Ovary (tissue), 9 donors: Measurements from ENCODE around the gene OTOP3. TPM values are rescaled to one million over a fixed set of nuclear protein-coding genes. Genes with fewer than 3 reads are reported as not detected.

Source experiments
- DNase-seq, 5 donors: peaks; one replicate each; pipeline ENCODE4 v3.0.0-alpha.2; 2019 to 2020
- H3K27ac ChIP-seq, 2 donors: fragments of 200-600 bp; one replicate each; pipeline versions ENCODE4 v1.5.1 to v1.8.0; 2019 to 2022
- H3K27me3 ChIP-seq: fragments of 200-600 bp; one replicate; pipeline ENCODE4 v1.8.0; 2022
- H3K36me3 ChIP-seq: fragments of 200-600 bp; sonication (generic); one replicate; pipeline ENCODE4 v1.5.1; 2019
- H3K4me1 ChIP-seq: one replicate; pipeline ENCODE4 v1.8.1; 2013; ENCODE audit warnings: mild to moderate bottlenecking, moderate library complexity; ENCODE audit not compliant: insufficient read depth
- H3K4me3 ChIP-seq: fragments of 200-600 bp; sonication (generic); one replicate; pipeline ENCODE4 v1.5.1; 2017
- H3K9me3 ChIP-seq, 2 donors: fragments of 200-600 bp in 1 of 2; sonication (generic) in 1 of 2; one replicate each; pipeline versions ENCODE4 v1.5.1 to v1.8.1; 2013 to 2019; ENCODE audit warnings: mild to moderate bottlenecking in 1 of 2, moderate library complexity in 1 of 2
- CTCF ChIP-seq, 3 donors: fragments of 450-650 bp in 2 of 3; fragments of 200-600 bp in 1 of 3; IDR thresholded peaks; one replicate each; pipeline versions ENCODE4 v1.5.1 to v1.8.0; 2016 to 2022; ENCODE audit warnings: antibody characterized with exemption in 3 of 3, mild to moderate bottlenecking in 1 of 3
- EP300 ChIP-seq: sonication (generic); formaldehyde crosslinking; IDR thresholded peaks from one replicate; pipeline ENCODE4 v1.6.1; 2017; ENCODE audit warnings: antibody characterized with exemption
- POLR2A ChIP-seq: fragments of 450-650 bp; IDR thresholded peaks from one replicate; pipeline ENCODE4 v1.6.1; 2017; ENCODE audit warnings: antibody characterized with exemption, mild to moderate bottlenecking, moderate library complexity
- WGBS, 3 donors: extraction: QIAGEN DNeasy Blood & Tissue Kit in 1 of 3; methylation state at CpG; one replicate each; pipeline versions ENCODE4 v1.1.5 to v1.1.7; 2013 to 2017; 5-methylcytosine and 5-hydroxymethylcytosine counted together
- intact Hi-C, 4 donors: fragments of 100-400 bp; cut with DNase I; formaldehyde crosslinking; loops; one replicate each; pipeline versions ENCODE4 v1.11.0 to v1.15.1; 2022 to 2023
- polyA plus RNA-seq, 2 donors: library from polyadenylated mRNA; stranded (reverse); fragments of 200-250 nt in 1 of 2; fragments of 350-450 nt in 1 of 2; fragmentation: Illumina TruSeq in 1 of 2; extraction: RNeasy Lipid Tissue Mini Kit (QIAGEN cat#74804) in 1 of 2; gene quantifications; one replicate each; pipeline ENCODE4 v1.2.3, GENCODE V29; 2013 to 2014
- total RNA-seq, 7 donors: library from RNA; depleted of rRNA in 2 of 7; stranded (reverse); fragments of >200 nt in 2 of 7; fragmentation: NEBNext Ultra II Directional in 3 of 7; extraction: Animal tissue kit (Norgen Biotek cat#: 25700) in 3 of 7; gene quantifications; one replicate each; pipeline versions ENCODE4 v1.1.0 to v1.2.4, GENCODE V29; 2016 to 2023
- donor health status: DM: no; HTN: no; CAD: no; lungs with moderate emphysema.
- donor health status: DM: no; HTN: no; CAD: no.
- donor health status: Bipolar disorder and iron deficiency.
- donor health status: DM: yes; HTN: yes; CAD: no.
- donor health status: DM: no; HTN: no; CAD: no.
- donor health status: DM: yes; HTN: yes; CAD: no.

OTOP3 gene
- total and polyA plus RNA-seq, 9 donors: not detected

- intact Hi-C loops: no loop called here
- no peak overlapping the region for H3K27ac ChIP-seq
- H3K4me1 ChIP-seq: peaks cover 6% of the 10 kb centered on the region
- DNase-seq: peak; percentile 56 to 78 (median 63)
- WGBS, 3 donors: 1 to 2% (median 1%) methylated on average over 41 to 59 of the region's 59 CpGs
- no peak for TF ChIP-seq CTCF (IDR thresholded peaks at IDR 0.05)
- no peak for TF ChIP-seq POLR2A
- TF ChIP-seq EP300: no peak
- peak overlapping the region; percentile 31 for H3K4me3 ChIP-seq
- no peaks in the 10 kb centered on the region for H3K9me3 ChIP-seq
- peaks cover 4% of the 10 kb centered on the region for H3K27me3 ChIP-seq
- H3K36me3 ChIP-seq: no peaks in the 10 kb centered on the region
Measured at GRCh38 chr17:74923538-74924249, 12.0 kb upstream of the OTOP3 start.

GRCh38 chr17:74924250-74924948, 11.3 kb upstream of the OTOP3 start, which contains the start of gene OTOP2:
OTOP2 (plus strand) TSS chr17:74924273; CDS start chr17:74924633, 360 bp downstream.
- TF ChIP-seq EP300 (no peak), CTCF (IDR thresholded peaks at IDR 0.05) (no peak), POLR2A (no peak)

GRCh38 chr17:74925242-74925641, 10.5 kb upstream of the OTOP3 start:
- Histone ChIP-seq H3K27ac (no peak overlapping the region), H3K4me3 (no peak overlapping the region), H3K9me3 (no peaks in the 10 kb centered on the region), H3K27me3 (peaks cover 4% of the 10 kb centered on the region), H3K4me1 (peaks cover 6% of the 10 kb centered on the region), H3K36me3 (no peaks in the 10 kb centered on the region)
- no peak for TF ChIP-seq EP300
- no peak for TF ChIP-seq CTCF (IDR thresholded peaks at IDR 0.05)
- TF ChIP-seq POLR2A: no peak
- intact Hi-C loops: no loop called here
- no peak for DNase-seq
- WGBS, 3 donors: 62 to 73% (median 67%) methylated on average over 3 of the region's 3 CpGs

More at GRCh38 chr17:74924250-74924948, 11.3 kb upstream of the OTOP3 start, which contains the start of gene OTOP2:
- Histone ChIP-seq H3K4me1 (peaks cover 6% of the 10 kb centered on the region), H3K4me3 (peak within 1 kb of the TSS; percentile 31), H3K27ac (no peak within 1 kb of the TSS), H3K27me3 (peaks cover 4% of the 10 kb centered on the region), H3K9me3 (no peaks in the 10 kb centered on the region), H3K36me3 (no peaks in the 10 kb centered on the region)
- WGBS, 3 donors: 1 to 2% (median 1%) methylated on average over 39 to 54 of the region's 54 CpGs
- DNase-seq: no peak
- intact Hi-C loops: no loop called here

GRCh38 chr17:74928786-74929185, 6.9 kb upstream of the OTOP3 start:
- no peak overlapping the region for H3K27ac ChIP-seq
- DNase-seq: no peak
- 69 to 73% (median 70%) methylated on average over 6 of the region's 6 CpGs for WGBS, 3 donors
- intact Hi-C loops: no loop called here
- TF ChIP-seq CTCF (IDR thresholded peaks at IDR 0.05) (no peak), EP300 (no peak), POLR2A (no peak)
- H3K9me3 ChIP-seq: no peaks in the 10 kb centered on the region
- no peaks in the 10 kb centered on the region for H3K4me1 ChIP-seq
- no peak overlapping the region for H3K4me3 ChIP-seq
- H3K27me3 ChIP-seq: peaks cover 4% of the 10 kb centered on the region
- no peaks in the 10 kb centered on the region for H3K36me3 ChIP-seq
